Kidney epithelial cell (primary cell): ENCODE measurements around the gene SWI5. TPM values are rescaled to one million over a fixed set of nuclear protein-coding genes. Genes with fewer than 3 reads are reported as not detected.
A peak's percentile ranks its signal among the peaks of the same experiment; 100 is the strongest.
"Not testable (repeated sequence)": the region's sequence is repeated elsewhere in the genome, so short reads cannot be mapped to it uniquely, and the experiment has no call there.

ENCODE experiments used
- DNase-seq: peaks from one replicate; pipeline ENCODE4 v3.0.0-alpha.2; 2010; ENCODE audit warnings: low read depth
- H3K27me3 ChIP-seq: 2 replicates; pipeline ENCODE4 v1.6.0; 2011; ENCODE audit warnings: low read length; ENCODE audit not compliant: control insufficient read depth, insufficient read depth
- H3K36me3 ChIP-seq: 2 replicates; pipeline ENCODE4 v1.5.1; 2011; ENCODE audit warnings: low read length; ENCODE audit not compliant: control insufficient read depth, insufficient read depth
- H3K4me3 ChIP-seq: 2 replicates; pipeline ENCODE4 v1.5.1; 2011; ENCODE audit warnings: low read depth, mild to moderate bottlenecking, control low read depth, low read length
- total RNA-seq: library from RNA; depleted of rRNA; stranded (reverse); fragments of >200 nt; gene quantifications from 2 replicates; pipeline ENCODE4 v1.2.3, GENCODE V29; 2015
- TF ChIP-seq, protein P1 (sequence below): IDR thresholded peaks from 2 replicates; pipeline ENCODE4 v1.5.1; 2011; ENCODE audit warnings: mild to moderate bottlenecking, moderate library complexity, low read length, control low read depth, inconsistent platforms; ENCODE audit not compliant: insufficient read depth, poor library complexity, severe bottlenecking

SWI5 gene
- 37.4 and 45.5 TPM in 2 replicates for total RNA-seq

DNA sequence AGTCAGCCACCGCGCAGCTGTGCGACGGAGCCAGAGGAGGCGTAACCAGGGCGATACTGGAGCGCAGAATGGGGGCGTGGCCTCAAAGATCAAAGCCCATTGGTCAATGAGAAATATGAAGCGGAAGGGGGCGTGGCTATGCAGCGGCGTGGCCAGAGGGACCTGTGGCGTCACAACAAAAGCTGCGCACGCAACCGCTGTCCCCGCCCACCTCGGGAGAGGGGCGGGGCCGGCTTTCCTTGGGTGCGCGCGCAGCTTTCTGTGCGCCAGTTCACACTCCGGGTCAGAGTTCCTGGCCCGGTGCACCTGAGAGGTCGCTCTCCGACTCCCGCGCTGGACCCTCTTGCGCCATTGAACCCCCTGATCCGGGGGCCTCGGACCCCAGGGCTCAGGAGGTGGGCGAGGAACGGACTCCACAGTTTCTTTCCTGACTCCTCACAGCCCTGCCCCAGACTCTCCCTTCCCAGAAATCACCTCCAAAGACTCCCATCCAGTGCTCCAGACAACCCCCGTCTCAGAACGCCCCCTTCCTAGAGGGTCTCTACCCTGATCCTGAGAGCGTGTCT is at the start of gene SWI5:
Gene SWI5, plus strand, starts transcription at position 269 of the 566 bp plus-strand sequence.
- TF ChIP-seq, protein P1, sequence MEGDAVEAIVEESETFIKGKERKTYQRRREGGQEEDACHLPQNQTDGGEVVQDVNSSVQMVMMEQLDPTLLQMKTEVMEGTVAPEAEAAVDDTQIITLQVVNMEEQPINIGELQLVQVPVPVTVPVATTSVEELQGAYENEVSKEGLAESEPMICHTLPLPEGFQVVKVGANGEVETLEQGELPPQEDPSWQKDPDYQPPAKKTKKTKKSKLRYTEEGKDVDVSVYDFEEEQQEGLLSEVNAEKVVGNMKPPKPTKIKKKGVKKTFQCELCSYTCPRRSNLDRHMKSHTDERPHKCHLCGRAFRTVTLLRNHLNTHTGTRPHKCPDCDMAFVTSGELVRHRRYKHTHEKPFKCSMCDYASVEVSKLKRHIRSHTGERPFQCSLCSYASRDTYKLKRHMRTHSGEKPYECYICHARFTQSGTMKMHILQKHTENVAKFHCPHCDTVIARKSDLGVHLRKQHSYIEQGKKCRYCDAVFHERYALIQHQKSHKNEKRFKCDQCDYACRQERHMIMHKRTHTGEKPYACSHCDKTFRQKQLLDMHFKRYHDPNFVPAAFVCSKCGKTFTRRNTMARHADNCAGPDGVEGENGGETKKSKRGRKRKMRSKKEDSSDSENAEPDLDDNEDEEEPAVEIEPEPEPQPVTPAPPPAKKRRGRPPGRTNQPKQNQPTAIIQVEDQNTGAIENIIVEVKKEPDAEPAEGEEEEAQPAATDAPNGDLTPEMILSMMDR: no peak
- Histone ChIP-seq H3K4me3 (peak within 1 kb of the TSS; percentile 79), H3K36me3 (peaks cover 1% of the 10 kb centered on the region), H3K27me3 (no peaks in the 10 kb centered on the region)
- peak; percentile 90 for DNase-seq

DNA sequence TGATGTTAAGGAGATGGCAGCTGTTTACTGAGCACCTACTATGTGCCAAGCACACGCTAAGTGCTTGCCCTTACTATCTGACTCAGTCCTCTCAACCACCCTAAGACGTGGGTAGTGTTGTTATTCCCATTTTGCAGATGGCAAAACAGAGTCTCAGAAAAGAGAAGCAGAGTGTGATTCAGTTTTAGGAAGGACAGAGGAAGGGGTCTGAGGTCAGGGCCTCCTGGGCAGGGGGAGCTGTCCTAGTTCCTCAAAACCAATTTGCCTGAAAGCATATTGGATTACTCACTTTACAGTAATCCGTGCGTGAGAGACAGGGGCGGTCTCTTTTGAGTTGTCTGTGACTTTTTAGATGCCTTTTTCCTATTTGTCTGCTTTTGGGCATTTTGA is 49.7 kb upstream of the SWI5 start:
- DNase-seq: no peak
- H3K27me3 ChIP-seq: no peaks in the 10 kb centered on the region
- H3K4me3 ChIP-seq: no peak overlapping the region
- H3K36me3 ChIP-seq: peaks cover 1% of the 10 kb centered on the region
- TF ChIP-seq, protein P1: no peak

DNA sequence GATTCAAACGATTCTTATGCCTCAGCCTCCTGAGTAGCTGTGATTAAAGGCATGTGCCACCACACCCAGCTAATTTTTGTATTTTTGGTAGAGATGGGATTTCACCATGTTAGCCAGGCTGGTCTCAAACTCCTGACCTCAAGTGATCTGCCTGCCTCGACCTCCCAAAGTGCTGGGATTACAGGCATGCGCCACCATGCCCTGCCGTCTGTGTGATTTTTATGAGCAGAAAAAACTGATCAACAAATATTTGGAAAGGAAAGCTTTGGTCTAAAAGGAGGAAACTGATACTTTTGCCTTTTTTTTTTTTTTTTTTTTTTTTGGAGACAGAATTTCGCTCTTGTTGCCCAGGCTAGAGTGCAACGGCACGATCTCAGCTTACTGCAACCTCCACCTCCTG is 45.2 kb upstream of the SWI5 start:
- not testable (repeated sequence) for H3K36me3 ChIP-seq, DNase-seq, H3K4me3 ChIP-seq, H3K27me3 ChIP-seq

DNA sequence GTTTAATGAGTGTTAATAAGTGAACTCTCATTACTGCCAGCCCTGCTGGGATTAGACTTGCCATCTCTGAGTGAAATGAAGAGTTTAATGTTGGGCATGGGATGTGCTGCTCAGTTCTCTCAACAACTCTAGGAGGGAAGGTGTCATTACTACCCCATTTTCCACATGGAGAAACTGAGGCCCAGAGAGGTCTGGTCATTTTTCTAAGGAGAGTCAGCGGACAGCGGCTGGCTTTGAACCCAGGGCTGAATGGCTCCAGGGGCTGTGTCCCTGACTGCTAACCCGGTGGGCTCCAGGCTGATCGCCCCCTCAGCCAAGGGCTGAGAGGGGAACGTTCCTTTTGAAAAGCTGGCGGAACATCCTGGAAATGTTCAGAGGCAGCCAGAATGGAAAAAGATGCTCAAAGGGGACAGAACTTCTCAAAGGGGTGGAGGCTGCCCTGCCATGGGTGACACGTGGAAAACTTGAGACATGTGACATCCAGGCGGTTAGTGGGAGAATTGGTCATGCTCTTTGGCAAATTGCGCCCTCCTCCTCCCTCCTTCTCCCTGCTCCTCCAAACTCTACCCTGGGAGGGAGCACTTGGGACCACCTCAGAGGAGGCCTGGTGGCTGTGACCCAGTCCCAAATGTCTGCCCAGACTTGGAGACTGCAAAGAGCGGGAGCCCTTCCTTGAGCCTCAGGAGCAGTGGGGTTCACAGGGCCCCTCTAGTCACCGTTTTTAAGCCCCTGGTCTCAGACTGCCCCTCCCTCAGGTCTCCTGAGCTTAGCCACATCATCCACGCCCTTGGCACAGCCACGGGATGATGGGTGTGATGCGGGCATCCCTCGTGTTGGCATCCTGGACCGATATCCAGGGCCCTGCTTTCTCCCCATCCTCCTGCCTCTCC is 44.2 kb upstream of the SWI5 start:
- no peaks in the 10 kb centered on the region for H3K27me3 ChIP-seq
- TF ChIP-seq, protein P1: no peak
- DNase-seq: no peak
- H3K4me3 ChIP-seq: no peak overlapping the region
- H3K36me3 ChIP-seq: no peaks in the 10 kb centered on the region

DNA sequence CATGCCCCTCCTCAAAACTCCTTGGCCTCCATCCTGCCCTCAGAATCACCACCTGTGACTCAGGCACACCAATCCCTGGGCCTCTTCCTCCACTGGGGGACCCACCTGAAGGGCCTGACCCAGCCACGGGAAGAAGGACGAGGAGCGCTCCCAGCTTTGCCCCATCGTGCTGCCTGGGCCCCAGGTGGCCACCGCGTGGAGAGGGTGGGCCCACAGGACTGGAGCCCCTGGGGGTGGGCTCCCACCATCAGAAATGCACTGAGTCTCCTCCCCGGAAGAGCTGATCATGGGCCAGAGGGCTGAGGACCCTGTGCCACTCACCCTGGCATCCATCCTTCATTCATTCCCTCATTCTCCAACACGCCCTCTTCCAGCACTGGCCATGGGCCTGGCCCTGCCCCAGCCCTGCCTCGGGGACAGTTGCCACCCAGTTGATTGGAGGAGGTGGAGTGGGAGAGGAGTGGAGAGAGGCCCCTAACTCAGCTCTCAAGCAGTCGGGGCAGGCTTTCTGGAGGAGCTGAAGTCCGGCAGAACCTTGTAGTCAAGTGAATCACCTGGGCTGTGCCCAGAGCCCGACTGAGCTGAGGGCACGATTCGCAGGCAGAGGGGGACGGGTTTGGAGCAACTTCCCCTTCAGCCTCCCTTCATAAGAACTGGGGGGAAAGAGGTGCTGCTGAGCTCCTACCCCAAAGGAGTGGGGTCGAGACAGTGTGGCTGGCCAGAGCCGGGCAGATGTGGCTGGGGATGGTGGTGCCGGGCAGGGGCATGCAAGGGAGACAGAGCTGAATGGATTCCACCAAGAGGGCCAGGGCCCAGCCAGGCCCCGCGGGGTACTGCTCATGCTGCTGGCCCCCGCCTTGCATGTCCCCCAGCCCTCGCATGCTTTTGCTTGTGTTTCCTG is 43.3 kb upstream of the SWI5 start:
- H3K4me3 ChIP-seq: no peak overlapping the region
- TF ChIP-seq, protein P1: no peak

More for the DNA sequence above, 43.3 kb upstream of the SWI5 start:
- Histone ChIP-seq H3K36me3 (no peaks in the 10 kb centered on the region), H3K27me3 (no peaks in the 10 kb centered on the region)
- DNase-seq: no peak
